Measurements from ENCODE around the gene FUT3. TPM values are rescaled to one million over a fixed set of nuclear protein-coding genes. Genes with fewer than 3 reads are reported as not detected.
"Not testable (repeated sequence)": the region's sequence is repeated elsewhere in the genome, so short reads cannot be mapped to it uniquely, and the experiment has no call there.

Gene FUT3
- total RNA-seq, 1 experiment from 2014 or later: 0.34 TPM

DNA sequence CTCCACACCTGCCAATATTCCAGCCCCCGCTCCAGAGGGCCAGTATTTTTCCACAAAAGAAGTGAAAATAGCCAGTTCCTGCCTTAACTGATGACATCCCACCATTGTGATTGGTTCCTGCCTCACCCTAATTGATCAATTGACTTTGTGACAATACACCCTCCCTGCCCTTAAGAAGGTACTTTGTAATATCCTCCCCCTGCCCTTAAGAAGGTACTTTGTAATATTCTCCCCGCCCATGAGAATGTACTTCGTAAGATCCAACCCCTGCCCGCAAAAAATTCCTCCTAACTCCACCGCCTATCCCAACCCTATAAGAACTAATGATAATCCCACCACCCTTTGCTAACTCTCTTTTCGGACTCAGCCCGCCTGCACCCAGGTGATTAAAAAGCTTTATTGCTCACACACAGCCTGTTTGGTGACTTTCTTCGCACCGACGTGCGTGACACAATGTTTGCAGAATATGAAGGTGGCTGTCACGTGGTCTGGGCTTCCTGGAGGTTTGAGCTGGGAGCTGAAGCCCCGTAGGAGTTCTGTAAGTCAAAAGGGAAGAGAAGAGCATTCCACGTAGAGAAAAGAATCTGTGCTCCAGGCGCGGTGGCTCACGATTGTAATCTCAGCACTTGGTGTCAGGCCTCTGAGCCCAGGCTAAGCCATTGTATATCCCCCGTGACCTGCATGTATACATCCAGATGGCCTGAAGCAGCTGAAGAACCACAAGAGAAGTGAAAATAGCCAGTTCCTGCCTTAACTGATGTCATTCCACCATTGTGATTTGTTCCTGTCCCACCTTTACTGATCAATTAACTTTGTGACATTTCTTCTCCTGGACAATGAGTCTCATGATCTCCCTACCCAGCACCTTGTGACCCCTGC is 6.2 kb upstream of the FUT3 start:
- no peaks in the 10 kb centered on the region for H3K36me3 ChIP-seq (ENCODE audit: control insufficient read depth, insufficient read depth, low read length)
- H3K27ac Mint-ChIP-seq (ENCODE audit: unreplicated experiment): no peak overlapping the region
- H3K27me3 ChIP-seq (replicated peaks; ENCODE audit: control insufficient read depth, insufficient read depth, low read length): no peaks in the 10 kb centered on the region
- no peak overlapping the region for H3K4me3 ChIP-seq (ENCODE audit: low read depth, low read length)
- H3K4me1 ChIP-seq: peaks cover 6% of the 10 kb centered on the region; the same call in 1 of the 2 replicates
- H3K36me3 Mint-ChIP-seq (ENCODE audit: insufficient read depth, unreplicated experiment): no peaks in the 10 kb centered on the region
- no TSS peak for BruUV-seq (replicated peaks)
- no peak for DNase-seq
- POLR2A ChIA-PET: no interaction called here
- H3K4me1 Mint-ChIP-seq (ENCODE audit: low read depth, unreplicated experiment): no peaks in the 10 kb centered on the region
- intact Hi-C loops (cut with micrococcal nuclease; ENCODE audit: unreplicated experiment): no loop called here
- TF ChIP-seq, protein P1, sequence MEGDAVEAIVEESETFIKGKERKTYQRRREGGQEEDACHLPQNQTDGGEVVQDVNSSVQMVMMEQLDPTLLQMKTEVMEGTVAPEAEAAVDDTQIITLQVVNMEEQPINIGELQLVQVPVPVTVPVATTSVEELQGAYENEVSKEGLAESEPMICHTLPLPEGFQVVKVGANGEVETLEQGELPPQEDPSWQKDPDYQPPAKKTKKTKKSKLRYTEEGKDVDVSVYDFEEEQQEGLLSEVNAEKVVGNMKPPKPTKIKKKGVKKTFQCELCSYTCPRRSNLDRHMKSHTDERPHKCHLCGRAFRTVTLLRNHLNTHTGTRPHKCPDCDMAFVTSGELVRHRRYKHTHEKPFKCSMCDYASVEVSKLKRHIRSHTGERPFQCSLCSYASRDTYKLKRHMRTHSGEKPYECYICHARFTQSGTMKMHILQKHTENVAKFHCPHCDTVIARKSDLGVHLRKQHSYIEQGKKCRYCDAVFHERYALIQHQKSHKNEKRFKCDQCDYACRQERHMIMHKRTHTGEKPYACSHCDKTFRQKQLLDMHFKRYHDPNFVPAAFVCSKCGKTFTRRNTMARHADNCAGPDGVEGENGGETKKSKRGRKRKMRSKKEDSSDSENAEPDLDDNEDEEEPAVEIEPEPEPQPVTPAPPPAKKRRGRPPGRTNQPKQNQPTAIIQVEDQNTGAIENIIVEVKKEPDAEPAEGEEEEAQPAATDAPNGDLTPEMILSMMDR (IDR thresholded peaks at IDR 0.05; ENCODE audit: insufficient read depth in 1 of 2, low read depth in 1 of 2, low read length in 1 of 2, severe bottlenecking in 1 of 2, unreplicated experiment in 1 of 2): no peak
- no peaks in the 10 kb centered on the region for H3K9me3 Mint-ChIP-seq (ENCODE audit: unreplicated experiment)
- CTCF ChIA-PET: no interaction called here
- no peak overlapping the region for H3K4me3 Mint-ChIP-seq (ENCODE audit: unreplicated experiment)
- 0 out of 2 replicates have a peak, but pooled peaks cover 4% of the 10 kb centered on the region for H3K9me3 ChIP-seq
- no peaks in the 10 kb centered on the region for H3K27me3 Mint-ChIP-seq (ENCODE audit: insufficient read depth, unreplicated experiment)

DNA sequence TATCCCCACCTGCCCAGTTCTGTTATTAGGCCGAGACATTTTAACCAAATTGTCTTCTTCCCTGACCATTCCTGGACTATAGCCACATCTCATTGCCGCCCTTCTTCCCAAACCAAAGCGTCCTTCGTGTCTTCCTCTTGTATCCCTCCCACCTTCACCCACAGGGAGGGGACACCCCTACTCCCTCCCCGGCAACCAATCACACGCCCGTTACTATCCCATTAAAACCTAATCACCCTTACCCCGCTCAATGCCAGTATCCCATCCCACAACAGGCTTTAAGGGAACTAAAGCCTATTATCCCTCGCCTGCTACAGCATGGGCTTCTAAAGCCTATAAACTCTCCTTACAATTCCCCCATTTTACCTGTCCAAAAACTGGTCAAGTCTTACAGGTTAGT is 3.9 kb upstream of the FUT3 start:
- H3K36me3 Mint-ChIP-seq (ENCODE audit: insufficient read depth, unreplicated experiment); H3K4me3 ChIP-seq (ENCODE audit: low read depth, low read length); intact Hi-C loops (cut with micrococcal nuclease; ENCODE audit: unreplicated experiment); H3K27me3 ChIP-seq (replicated peaks; ENCODE audit: control insufficient read depth, insufficient read depth, low read length); H3K4me3 Mint-ChIP-seq (ENCODE audit: unreplicated experiment); CTCF ChIA-PET; H3K9me3 Mint-ChIP-seq (ENCODE audit: unreplicated experiment); H3K36me3 ChIP-seq (ENCODE audit: control insufficient read depth, insufficient read depth, low read length); H3K4me1 Mint-ChIP-seq (ENCODE audit: low read depth, unreplicated experiment); H3K9me3 ChIP-seq; H3K4me1 ChIP-seq; POLR2A ChIA-PET; DNase-seq; H3K27me3 Mint-ChIP-seq (ENCODE audit: insufficient read depth, unreplicated experiment); BruUV-seq (replicated peaks); H3K27ac Mint-ChIP-seq (ENCODE audit: unreplicated experiment): not testable (repeated sequence)

DNA sequence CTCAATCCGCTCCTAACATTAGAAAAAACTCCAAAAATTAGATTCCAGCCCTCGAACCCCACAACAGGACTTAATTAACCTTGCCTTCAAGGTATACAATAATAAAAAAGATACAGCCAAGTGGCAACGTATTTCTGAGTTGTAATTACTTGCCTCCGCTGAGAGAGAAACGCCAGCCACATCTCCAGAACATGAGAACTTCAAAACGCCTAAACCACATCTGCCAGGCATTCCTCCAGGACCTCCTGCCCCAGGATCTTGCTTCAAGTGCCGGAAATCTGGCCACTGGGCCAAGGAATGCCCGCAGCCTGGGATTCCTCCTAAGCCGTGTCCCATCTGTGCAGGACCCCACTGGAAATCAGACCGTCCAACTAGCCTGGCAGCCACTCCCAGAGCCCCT is 2.9 kb upstream of the FUT3 start:
- DNase-seq; H3K4me1 ChIP-seq; POLR2A ChIA-PET; H3K4me1 Mint-ChIP-seq (ENCODE audit: low read depth, unreplicated experiment); H3K27ac Mint-ChIP-seq (ENCODE audit: unreplicated experiment); H3K9me3 ChIP-seq; H3K9me3 Mint-ChIP-seq (ENCODE audit: unreplicated experiment); H3K4me3 ChIP-seq (ENCODE audit: low read depth, low read length); H3K36me3 ChIP-seq (ENCODE audit: control insufficient read depth, insufficient read depth, low read length); CTCF ChIA-PET; BruUV-seq (replicated peaks); intact Hi-C loops (cut with micrococcal nuclease; ENCODE audit: unreplicated experiment); H3K4me3 Mint-ChIP-seq (ENCODE audit: unreplicated experiment); H3K27me3 ChIP-seq (replicated peaks; ENCODE audit: control insufficient read depth, insufficient read depth, low read length); H3K36me3 Mint-ChIP-seq (ENCODE audit: insufficient read depth, unreplicated experiment); H3K27me3 Mint-ChIP-seq (ENCODE audit: insufficient read depth, unreplicated experiment): not testable (repeated sequence)

DNA sequence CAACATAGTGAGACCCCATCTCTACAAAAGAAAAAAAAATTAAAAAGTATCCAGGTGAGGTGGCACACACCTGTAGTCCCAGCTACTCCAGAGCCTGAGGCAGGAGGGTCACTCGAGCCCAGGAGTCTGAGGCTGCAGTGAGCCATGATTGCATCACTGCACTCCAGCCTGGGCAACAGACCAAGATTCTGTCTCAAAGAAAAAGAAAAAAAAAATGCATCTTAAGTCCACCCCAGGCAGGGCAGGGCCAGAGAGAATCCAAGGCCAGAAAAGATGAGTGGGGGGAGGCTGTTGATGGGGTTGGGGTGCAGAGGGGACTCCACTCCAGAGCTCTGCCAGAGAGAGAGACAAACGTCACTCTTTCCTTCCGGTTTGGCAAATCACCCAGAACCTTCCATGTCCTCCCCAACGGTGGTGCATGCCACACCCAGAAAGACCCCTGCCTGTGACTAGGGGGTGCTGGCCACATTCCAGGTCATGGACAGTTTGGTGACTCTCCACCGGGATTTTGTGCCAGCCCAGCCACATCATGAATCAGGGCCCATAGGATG is 431 bp downstream of the FUT3 start:
- Mint-ChIP-seq H3K9me3 (ENCODE audit: unreplicated experiment) (no peaks in the 10 kb centered on the region), H3K4me1 (ENCODE audit: low read depth, unreplicated experiment) (no peaks in the 10 kb centered on the region), H3K36me3 (ENCODE audit: insufficient read depth, unreplicated experiment) (no peaks in the 10 kb centered on the region), H3K27me3 (ENCODE audit: insufficient read depth, unreplicated experiment) (no peaks in the 10 kb centered on the region), H3K4me3 (ENCODE audit: unreplicated experiment) (no peak overlapping the region), H3K27ac (ENCODE audit: unreplicated experiment) (no peak overlapping the region)
- Histone ChIP-seq H3K9me3 (no peaks in the 10 kb centered on the region), H3K4me1 (no peaks in the 10 kb centered on the region), H3K27me3 (replicated peaks; ENCODE audit: control insufficient read depth, insufficient read depth, low read length) (no peaks in the 10 kb centered on the region), H3K36me3 (ENCODE audit: control insufficient read depth, insufficient read depth, low read length) (no peaks in the 10 kb centered on the region), H3K4me3 (ENCODE audit: low read depth, low read length) (no peak overlapping the region)
- intact Hi-C loops (cut with micrococcal nuclease; ENCODE audit: unreplicated experiment): no loop called here
- CTCF ChIA-PET: interaction anchor here (0.7 kb wide), 1 partner anchor 13 kb away, joined by 3 read pairs; no protein-coding TSS in a partner anchor
- no peak for DNase-seq
- POLR2A ChIA-PET: no interaction called here
- TF ChIP-seq, protein P1 (IDR thresholded peaks at IDR 0.05; ENCODE audit: insufficient read depth in 1 of 2, low read depth in 1 of 2, low read length in 1 of 2, severe bottlenecking in 1 of 2, unreplicated experiment in 1 of 2): no peak
- no TSS peak for BruUV-seq (replicated peaks)

All from Caco-2 (cell line).